ENCODE data around the gene BTBD2. TPM values are rescaled to one million over a fixed set of nuclear protein-coding genes. Genes with fewer than 3 reads are reported as not detected.

The BTBD2 gene
- total and polyA plus RNA-seq, 2 of the 8 experiments (the other 6 are each of a cell fraction or from before 2014, with no cell fraction given) = 91.7 to 92.3 TPM

DNA sequence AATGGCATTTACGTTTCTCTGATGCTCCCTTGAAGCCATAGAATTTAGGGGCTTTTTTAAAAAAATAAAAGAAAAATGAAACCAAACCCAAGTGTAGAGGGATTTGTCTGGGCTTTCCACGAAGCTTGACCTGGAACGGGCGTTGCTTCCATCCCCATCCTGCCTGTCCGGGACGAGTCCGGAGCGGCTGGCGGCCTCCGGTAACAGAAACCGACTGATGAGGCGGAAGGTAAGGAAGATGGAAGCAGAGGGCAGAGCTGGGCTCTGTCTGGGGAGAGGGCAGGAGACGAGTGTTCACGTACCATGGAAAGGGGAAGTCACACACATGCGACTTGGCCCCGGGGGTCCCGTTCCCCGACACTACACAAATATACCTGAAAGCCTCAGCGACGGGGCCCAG is 34.3 kb downstream of the BTBD2 start:
- H3K56ac ChIP-seq (replicated peaks; ENCODE audit: insufficient read length, low read depth, low read length) = no peak overlapping the region
- no peak overlapping the region for H2AK5ac ChIP-seq (ENCODE audit: low read depth, low read length)
- no peak overlapping the region for H4K91ac ChIP-seq (replicated peaks; ENCODE audit: insufficient read length, low read length)
- peaks cover 3 to 48% (median 15%) of the 10 kb centered on the region in 4 experiments; a peak in 7 of 8 replicates for H3K36me3 ChIP-seq (ENCODE audit: control insufficient read depth in 2 of 4, insufficient read depth in 4 of 4, low read length in 3 of 4)
- peaks cover 3 to 13% of the 10 kb centered on the region in 2 experiments for H4K20me1 ChIP-seq (replicated peaks in 1 of 2; ENCODE audit: control insufficient read depth in 1 of 2, insufficient read depth in 2 of 2, low read length in 2 of 2)
- DNase-seq (ENCODE audit: low read depth in 1 of 2, low spot score in 2 of 2) = no peak
- H2BK15ac ChIP-seq (ENCODE audit: low read length) = no peak overlapping the region
- no peak overlapping the region for H2BK12ac ChIP-seq (ENCODE audit: low read depth, low read length)
- no peak overlapping the region for H3K18ac ChIP-seq (ENCODE audit: extremely low read depth, low read length)
- POLR2A ChIA-PET (ENCODE audit: partially characterized antibody) = interaction anchor here (0.6 to 1.8 kb wide), 5 partner anchors 8 to 289 kb away, joined by 3 to 4 read pairs (median 4); no protein-coding TSS in a partner anchor
- no peak for FAIRE-seq
- CTCF ChIA-PET (ENCODE audit: partially characterized antibody) = interaction anchor here (0.6 to 1.7 kb wide), 3 partner anchors 19 to 51 kb away, joined by 4 to 7 read pairs (median 4); no protein-coding TSS in a partner anchor
- H3K79me1 ChIP-seq (ENCODE audit: low read depth, low read length) = peaks cover 5% of the 10 kb centered on the region
- no peak overlapping the region for H3K14ac ChIP-seq (ENCODE audit: insufficient read length)
- H3K4ac ChIP-seq (replicated peaks; ENCODE audit: insufficient read length, low read depth, low read length) = no peak overlapping the region
- H3K27ac ChIP-seq (ENCODE audit: low read depth, low read length) = no peak overlapping the region
- no peaks in the 10 kb centered on the region for H3K27me3 ChIP-seq (replicated peaks in 1 of 4; ENCODE audit: control insufficient read depth in 3 of 4, extremely low read depth in 1 of 4, insufficient read depth in 3 of 4, low read length in 3 of 4)
- 93% methylated on average over 20 of the region's 20 CpGs; no CpG with 5 or more reads in 1 of the 2 experiments for WGBS, 2 experiments (ENCODE audit: extremely low coverage in 1 of 2, insufficient coverage in 1 of 2, insufficient read length in 1 of 2, insufficient replicate concordance in 2 of 2, low coverage in 1 of 2, low lambda C conversion rate in 2 of 2, missing lambda C conversion rate in 1 of 2)
- H2BK5ac ChIP-seq (ENCODE audit: low read depth, low read length) = no peak overlapping the region
- H3K9me3 ChIP-seq (ENCODE audit: insufficient read depth in 2 of 2, low read depth in 1 of 2, low read length in 1 of 2) = no peaks in the 10 kb centered on the region
- H4K8ac ChIP-seq (ENCODE audit: extremely low read depth, insufficient read depth, low read length) = no peak overlapping the region
- no peaks in the 10 kb centered on the region for H3K4me1 ChIP-seq (replicated peaks in 1 of 4; ENCODE audit: control insufficient read depth in 3 of 4, insufficient read depth in 4 of 4, low read length in 3 of 4)
- H2AFZ ChIP-seq (ENCODE audit: low read length) = no peak overlapping the region
- no peak overlapping the region for H2BK20ac ChIP-seq (ENCODE audit: low read length)
- no peak overlapping the region for H3K4me2 ChIP-seq (ENCODE audit: insufficient read depth in 1 of 2, low read depth in 2 of 2, low read length in 2 of 2)
- no peaks in the 10 kb centered on the region for H3K23me2 ChIP-seq (ENCODE audit: low read depth, low read length)
- H3K79me2 ChIP-seq (ENCODE audit: control insufficient read depth in 1 of 2, insufficient read depth in 2 of 2, low read length in 2 of 2) = peaks cover 0 to 6% of the 10 kb centered on the region in 2 experiments; a peak in 1 of 4 replicates
- no peak overlapping the region for H3K9ac ChIP-seq (replicated peaks in 1 of 4; ENCODE audit: extremely low read depth in 1 of 4, low read depth in 3 of 4, low read length in 3 of 4)
- H2BK120ac ChIP-seq (replicated peaks; ENCODE audit: low read depth, low read length) = no peak overlapping the region
- H4K5ac ChIP-seq (ENCODE audit: insufficient read length, low read depth, low read length) = no peak overlapping the region
- no peak overlapping the region for H3K4me3 ChIP-seq (ENCODE audit: extremely low read depth in 1 of 4, insufficient read depth in 2 of 4, low read depth in 3 of 4, low read length in 4 of 4)
- H3K23ac ChIP-seq (ENCODE audit: insufficient read length) = no peak overlapping the region
- TF ChIP-seq HDAC2 (IDR thresholded peaks at IDR 0.05; ENCODE audit: borderline replicate concordance in 1 of 2, low read depth in 2 of 2, low read length in 2 of 2) (no peak), TAF7 (optimal IDR thresholded peaks at IDR 0.05; ENCODE audit: borderline replicate concordance, low read depth, low read length) (no peak), BACH1 (IDR thresholded peaks at IDR 0.05; ENCODE audit: low read length) (no peak), TAF1 (IDR thresholded peaks at IDR 0.05; ENCODE audit: low read depth, low read length) (no peak), HDAC6 (IDR thresholded peaks at IDR 0.05; ENCODE audit: low read depth, low read length) (no peak), GABPA (IDR thresholded peaks at IDR 0.05; ENCODE audit: borderline replicate concordance, insufficient read depth, low read length) (no peak), RAD21 (IDR thresholded peaks at IDR 0.05 in 1 of 2, conservative IDR thresholded peaks at IDR 0.05 in 1 of 2; ENCODE audit: low read depth in 2 of 2, low read length in 2 of 2) (no peak), BRCA1 (IDR thresholded peaks at IDR 0.05; ENCODE audit: low read depth, low read length) (no peak), SIRT6 (IDR thresholded peaks at IDR 0.05; ENCODE audit: low read length) (no peak), KDM4A (IDR thresholded peaks at IDR 0.05; ENCODE audit: low read depth, low read length, severe bottlenecking) (no peak), TBP (IDR thresholded peaks at IDR 0.05; ENCODE audit: low read depth, low read length) (no peak), CHD1 (IDR thresholded peaks at IDR 0.05; ENCODE audit: low read depth, low read length) (no peak), JUN (IDR thresholded peaks at IDR 0.05; ENCODE audit: low read depth, low read length) (no peak), MAFK (IDR thresholded peaks at IDR 0.05; ENCODE audit: low read depth, low read length) (no peak)
